ENCODE measurements around the gene PRKG1. TPM values are rescaled to one million over a fixed set of nuclear protein-coding genes. Genes with fewer than 3 reads are reported as not detected.
A peak's percentile ranks its signal among the peaks of the same experiment; 100 is the strongest.

PRKG1 gene
- total RNA-seq, 2 donors from 2014 or later, result 145 to 381 TPM

GRCh38 chr10:52284416-52285013 lies 1210.2 kb downstream of the PRKG1 start:
- H3K9me3 ChIP-seq, result no peaks in the 10 kb centered on the region
- H3K27ac ChIP-seq, result no peak overlapping the region
- H3K36me3 ChIP-seq, result peaks cover 3% of the 10 kb centered on the region
- no peak for ATAC-seq (ENCODE audit: insufficient number of reproducible peaks, low FRiP score, low read depth)
- DNase-seq (ENCODE audit: low spot score), result no peak
- peaks cover 12 to 17% of the 10 kb centered on the region in 2 donors for H3K4me1 ChIP-seq (ENCODE audit: control insufficient read depth in 1 of 2, low read depth in 2 of 2)
- no peak overlapping the region for H3K4me3 ChIP-seq
- no peaks in the 10 kb centered on the region for H3K27me3 ChIP-seq (replicated peaks; ENCODE audit: insufficient read depth)
- TF ChIP-seq, protein P1, sequence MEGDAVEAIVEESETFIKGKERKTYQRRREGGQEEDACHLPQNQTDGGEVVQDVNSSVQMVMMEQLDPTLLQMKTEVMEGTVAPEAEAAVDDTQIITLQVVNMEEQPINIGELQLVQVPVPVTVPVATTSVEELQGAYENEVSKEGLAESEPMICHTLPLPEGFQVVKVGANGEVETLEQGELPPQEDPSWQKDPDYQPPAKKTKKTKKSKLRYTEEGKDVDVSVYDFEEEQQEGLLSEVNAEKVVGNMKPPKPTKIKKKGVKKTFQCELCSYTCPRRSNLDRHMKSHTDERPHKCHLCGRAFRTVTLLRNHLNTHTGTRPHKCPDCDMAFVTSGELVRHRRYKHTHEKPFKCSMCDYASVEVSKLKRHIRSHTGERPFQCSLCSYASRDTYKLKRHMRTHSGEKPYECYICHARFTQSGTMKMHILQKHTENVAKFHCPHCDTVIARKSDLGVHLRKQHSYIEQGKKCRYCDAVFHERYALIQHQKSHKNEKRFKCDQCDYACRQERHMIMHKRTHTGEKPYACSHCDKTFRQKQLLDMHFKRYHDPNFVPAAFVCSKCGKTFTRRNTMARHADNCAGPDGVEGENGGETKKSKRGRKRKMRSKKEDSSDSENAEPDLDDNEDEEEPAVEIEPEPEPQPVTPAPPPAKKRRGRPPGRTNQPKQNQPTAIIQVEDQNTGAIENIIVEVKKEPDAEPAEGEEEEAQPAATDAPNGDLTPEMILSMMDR (IDR thresholded peaks at IDR 0.05), result no peak

DNA sequence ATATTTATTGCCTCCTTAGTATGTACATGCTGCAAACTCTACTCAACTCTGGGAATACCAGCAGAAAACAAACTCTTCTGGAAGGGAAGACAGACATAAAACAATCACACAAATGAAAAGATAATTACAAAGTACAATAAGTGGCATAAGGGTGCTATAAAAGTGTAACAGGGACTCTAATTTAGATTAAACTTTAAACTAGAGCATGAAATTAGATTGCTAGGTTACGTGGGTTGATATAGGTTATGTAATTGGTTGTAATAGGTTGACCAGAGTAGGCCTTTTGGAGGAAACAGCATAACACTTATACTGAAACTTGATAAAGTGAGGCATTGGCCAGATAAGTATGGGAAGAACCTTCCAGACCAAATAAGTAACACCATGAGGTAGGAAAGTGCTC lies 1213.6 kb downstream of the PRKG1 start:
- ATAC-seq (ENCODE audit: insufficient number of reproducible peaks, low FRiP score, low read depth), result no peak
- H3K4me1 ChIP-seq (ENCODE audit: control insufficient read depth in 1 of 2, low read depth in 2 of 2), result peaks cover 0 to 2% of the 10 kb centered on the region in 2 donors

DNA sequence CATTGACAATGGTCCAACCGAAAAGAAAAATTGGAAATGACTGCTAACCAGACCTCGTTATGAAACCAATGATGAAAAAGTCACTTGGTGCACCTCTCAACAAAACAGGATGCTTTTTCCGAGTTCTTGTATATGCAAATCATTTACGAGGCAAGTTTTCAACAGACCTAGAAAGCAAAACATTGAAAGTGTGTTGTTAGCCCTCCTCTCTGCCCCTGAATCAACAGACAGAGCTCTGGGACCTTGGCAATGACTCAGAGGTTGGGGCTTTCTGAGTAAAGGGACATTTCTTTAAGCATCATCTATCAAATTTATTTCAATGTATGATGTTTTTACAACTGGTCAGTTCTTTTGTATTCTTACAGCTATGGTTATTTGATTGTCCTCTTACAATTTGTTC lies 1223.5 kb downstream of the PRKG1 start:
- peaks cover 3% of the 10 kb centered on the region for H3K36me3 ChIP-seq
- H3K27ac ChIP-seq, result no peak overlapping the region
- H3K4me3 ChIP-seq, result no peak overlapping the region
- no peaks in the 10 kb centered on the region for H3K4me1 ChIP-seq (ENCODE audit: control insufficient read depth in 1 of 2, low read depth in 2 of 2)
- TF ChIP-seq, protein P1 (IDR thresholded peaks at IDR 0.05), result no peak
- no peak for ATAC-seq (ENCODE audit: insufficient number of reproducible peaks, low FRiP score, low read depth)
- H3K9me3 ChIP-seq, result no peaks in the 10 kb centered on the region
- DNase-seq (ENCODE audit: low spot score), result no peak
- no peaks in the 10 kb centered on the region for H3K27me3 ChIP-seq (replicated peaks; ENCODE audit: insufficient read depth)

More for the DNA sequence above, 1213.6 kb downstream of the PRKG1 start:
- TF ChIP-seq, protein P1 (IDR thresholded peaks at IDR 0.05), result no peak
- DNase-seq (ENCODE audit: low spot score), result no peak
- Histone ChIP-seq H3K36me3 (no peaks in the 10 kb centered on the region), H3K9me3 (no peaks in the 10 kb centered on the region), H3K27ac (no peak overlapping the region), H3K27me3 (replicated peaks; ENCODE audit: insufficient read depth) (no peaks in the 10 kb centered on the region), H3K4me3 (no peak overlapping the region)

GRCh38 chr10:52300599-52301277 lies 1226.5 kb downstream of the PRKG1 start:
- Histone ChIP-seq H3K27me3 (replicated peaks; ENCODE audit: insufficient read depth) (no peaks in the 10 kb centered on the region), H3K4me3 (no peak overlapping the region), H3K4me1 (ENCODE audit: control insufficient read depth in 1 of 2, low read depth in 2 of 2) (no peaks in the 10 kb centered on the region), H3K27ac (no peak overlapping the region), H3K36me3 (no peaks in the 10 kb centered on the region), H3K9me3 (no peaks in the 10 kb centered on the region)
- DNase-seq (ENCODE audit: low spot score) (no peak), ATAC-seq (ENCODE audit: insufficient number of reproducible peaks, low FRiP score, low read depth) (no peak)
- TF ChIP-seq, protein P1 (IDR thresholded peaks at IDR 0.05), result no peak

GRCh38 chr10:52308251-52309031 lies 1234.2 kb downstream of the PRKG1 start:
- no peak overlapping the region for H3K27ac ChIP-seq
- DNase-seq (ENCODE audit: low spot score) (no peak), ATAC-seq (ENCODE audit: insufficient number of reproducible peaks, low FRiP score, low read depth) (peak; percentile 71)

More at GRCh38 chr10:52308251-52309031, 1234.2 kb downstream of the PRKG1 start:
- H3K36me3 ChIP-seq, result no peaks in the 10 kb centered on the region
- peak overlapping the region; percentile 74 for H3K4me3 ChIP-seq
- H3K9me3 ChIP-seq, result no peaks in the 10 kb centered on the region
- TF ChIP-seq, protein P1 (IDR thresholded peaks at IDR 0.05), result peak; percentile 76
- no peaks in the 10 kb centered on the region for H3K27me3 ChIP-seq (replicated peaks; ENCODE audit: insufficient read depth)
- H3K4me1 ChIP-seq (ENCODE audit: control insufficient read depth in 1 of 2, low read depth in 2 of 2), result peaks cover 3 to 4% of the 10 kb centered on the region in 2 donors

Data from thoracic aorta (tissue), 2 donors.